ENCODE measurements around the gene LRRC8A.

The LRRC8A gene

DNA sequence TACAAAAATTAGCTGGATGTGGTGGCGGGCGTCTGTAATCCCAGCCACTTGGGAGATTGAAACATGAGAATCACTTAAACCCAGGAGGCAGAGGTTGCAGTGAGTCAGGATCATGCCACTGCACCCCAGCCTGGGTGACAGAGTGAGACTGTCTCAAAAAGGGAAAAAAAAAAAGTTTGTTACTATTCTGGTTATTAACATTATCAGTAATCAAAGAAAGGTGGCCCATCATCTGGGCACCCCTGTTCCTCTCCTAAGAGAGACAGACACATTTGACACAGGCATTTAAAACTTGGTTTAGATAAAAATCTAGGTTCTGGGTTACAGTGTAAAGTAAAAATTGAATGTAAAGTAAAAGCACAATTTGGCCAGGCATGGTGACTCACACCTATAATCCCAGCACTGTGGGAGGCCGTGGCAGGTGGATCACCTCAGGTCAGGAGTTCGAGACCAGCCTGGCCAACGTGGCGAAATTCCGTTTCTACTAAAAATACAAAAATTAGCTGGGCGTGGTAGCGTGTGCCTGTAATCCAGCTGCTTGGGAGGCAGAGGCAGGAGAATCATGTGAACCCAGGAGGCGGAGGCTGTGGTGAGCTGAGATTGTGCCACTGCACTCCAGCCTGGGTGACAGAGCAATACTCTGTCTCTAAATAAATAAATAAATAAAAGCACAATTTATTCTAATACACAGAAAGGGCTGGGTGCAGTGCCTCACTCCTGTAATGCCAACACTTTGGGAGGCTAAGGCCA lies 22.1 kb downstream of the LRRC8A start:
- Histone ChIP-seq H3K36me3 (ENCODE audit: control insufficient read depth, insufficient read depth, low read length) (no peaks in the 10 kb centered on the region), H3K9me3 (ENCODE audit: control insufficient read depth, low read length) (no peaks in the 10 kb centered on the region), H3K27ac (no peak overlapping the region), H3K9ac (no peak overlapping the region), H3K79me2 (peaks cover 3% of the 10 kb centered on the region), H3K27me3 (ENCODE audit: control insufficient read depth, insufficient read depth, low read length) (no peaks in the 10 kb centered on the region), H3K4me2 (ENCODE audit: low read length) (no peak overlapping the region), H3K4me3 (ENCODE audit: low read depth, low read length) (no peak overlapping the region), H3K4me1 (no peaks in the 10 kb centered on the region), H2AFZ (no peak overlapping the region)
- TF ChIP-seq, protein P1, sequence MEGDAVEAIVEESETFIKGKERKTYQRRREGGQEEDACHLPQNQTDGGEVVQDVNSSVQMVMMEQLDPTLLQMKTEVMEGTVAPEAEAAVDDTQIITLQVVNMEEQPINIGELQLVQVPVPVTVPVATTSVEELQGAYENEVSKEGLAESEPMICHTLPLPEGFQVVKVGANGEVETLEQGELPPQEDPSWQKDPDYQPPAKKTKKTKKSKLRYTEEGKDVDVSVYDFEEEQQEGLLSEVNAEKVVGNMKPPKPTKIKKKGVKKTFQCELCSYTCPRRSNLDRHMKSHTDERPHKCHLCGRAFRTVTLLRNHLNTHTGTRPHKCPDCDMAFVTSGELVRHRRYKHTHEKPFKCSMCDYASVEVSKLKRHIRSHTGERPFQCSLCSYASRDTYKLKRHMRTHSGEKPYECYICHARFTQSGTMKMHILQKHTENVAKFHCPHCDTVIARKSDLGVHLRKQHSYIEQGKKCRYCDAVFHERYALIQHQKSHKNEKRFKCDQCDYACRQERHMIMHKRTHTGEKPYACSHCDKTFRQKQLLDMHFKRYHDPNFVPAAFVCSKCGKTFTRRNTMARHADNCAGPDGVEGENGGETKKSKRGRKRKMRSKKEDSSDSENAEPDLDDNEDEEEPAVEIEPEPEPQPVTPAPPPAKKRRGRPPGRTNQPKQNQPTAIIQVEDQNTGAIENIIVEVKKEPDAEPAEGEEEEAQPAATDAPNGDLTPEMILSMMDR (IDR thresholded peaks at IDR 0.05) = no peak

DNA sequence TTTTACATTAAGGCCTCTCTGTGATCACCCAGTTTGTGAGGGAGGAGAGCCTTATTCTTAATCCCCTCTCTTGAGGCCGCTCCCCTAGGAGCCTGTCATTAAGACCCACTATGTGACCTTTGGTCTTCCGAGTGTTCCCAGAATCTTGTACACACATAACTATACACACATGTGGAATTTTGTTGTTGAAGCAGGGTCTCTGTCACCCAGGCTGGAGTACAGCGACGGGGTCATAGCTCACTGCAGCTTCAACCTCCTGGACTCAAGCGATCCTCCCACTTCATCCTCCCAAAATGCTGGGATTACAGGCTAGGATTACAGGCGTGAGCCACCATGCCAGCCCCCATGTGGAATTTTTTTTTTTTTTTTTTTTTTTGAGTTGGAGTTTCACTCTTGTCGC lies 24.0 kb downstream of the LRRC8A start:
- H2AFZ ChIP-seq = no peak overlapping the region
- peaks cover 16% of the 10 kb centered on the region for H3K79me2 ChIP-seq
- no peaks in the 10 kb centered on the region for H3K36me3 ChIP-seq (ENCODE audit: control insufficient read depth, insufficient read depth, low read length)
- TF ChIP-seq, protein P1 (IDR thresholded peaks at IDR 0.05) = no peak
- H3K9me3 ChIP-seq (ENCODE audit: control insufficient read depth, low read length) = no peaks in the 10 kb centered on the region
- no peak overlapping the region for H3K27ac ChIP-seq
- no peaks in the 10 kb centered on the region for H3K4me1 ChIP-seq
- H3K27me3 ChIP-seq (ENCODE audit: control insufficient read depth, insufficient read depth, low read length) = no peaks in the 10 kb centered on the region
- H3K4me3 ChIP-seq (ENCODE audit: low read depth, low read length) = no peak overlapping the region
- no peak overlapping the region for H3K9ac ChIP-seq
- no peak overlapping the region for H3K4me2 ChIP-seq (ENCODE audit: low read length)

DNA sequence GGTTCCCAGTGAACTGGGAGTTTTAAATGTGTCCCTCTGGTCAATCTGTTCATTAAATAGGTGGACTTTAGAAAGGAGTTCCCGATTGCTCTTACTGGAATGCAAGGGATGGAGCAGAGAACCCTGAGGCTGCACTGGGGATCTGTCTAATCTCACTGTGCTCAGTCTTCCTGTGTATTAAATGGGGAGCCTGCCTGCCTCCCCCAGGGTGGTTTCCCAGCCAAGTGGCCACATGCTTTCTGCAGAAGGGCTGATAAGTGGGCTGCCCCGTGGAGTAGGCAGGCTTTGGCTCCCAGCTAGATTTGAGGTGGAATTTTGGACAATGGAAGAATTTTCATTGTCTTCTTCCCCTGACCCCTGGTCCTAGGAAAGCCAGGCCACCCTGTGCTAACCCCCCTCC lies 24.8 kb downstream of the LRRC8A start:
- Histone ChIP-seq H3K79me2 (peaks cover 16% of the 10 kb centered on the region), H3K4me1 (no peaks in the 10 kb centered on the region), H3K4me3 (ENCODE audit: low read depth, low read length) (no peak overlapping the region), H3K27me3 (ENCODE audit: control insufficient read depth, insufficient read depth, low read length) (no peaks in the 10 kb centered on the region), H2AFZ (no peak overlapping the region), H3K36me3 (ENCODE audit: control insufficient read depth, insufficient read depth, low read length) (no peaks in the 10 kb centered on the region), H3K27ac (no peak overlapping the region), H3K9ac (no peak overlapping the region), H3K4me2 (ENCODE audit: low read length) (no peak overlapping the region), H3K9me3 (ENCODE audit: control insufficient read depth, low read length) (no peaks in the 10 kb centered on the region)
- TF ChIP-seq, protein P1 (IDR thresholded peaks at IDR 0.05) = no peak

DNA sequence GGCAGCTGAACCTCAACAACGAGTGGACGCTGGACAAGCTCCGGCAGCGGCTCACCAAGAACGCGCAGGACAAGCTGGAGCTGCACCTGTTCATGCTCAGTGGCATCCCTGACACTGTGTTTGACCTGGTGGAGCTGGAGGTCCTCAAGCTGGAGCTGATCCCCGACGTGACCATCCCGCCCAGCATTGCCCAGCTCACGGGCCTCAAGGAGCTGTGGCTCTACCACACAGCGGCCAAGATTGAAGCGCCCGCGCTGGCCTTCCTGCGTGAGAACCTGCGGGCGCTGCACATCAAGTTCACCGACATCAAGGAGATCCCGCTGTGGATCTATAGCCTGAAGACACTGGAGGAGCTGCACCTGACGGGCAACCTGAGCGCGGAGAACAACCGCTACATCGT lies 26.4 kb downstream of the LRRC8A start:
- Histone ChIP-seq H3K4me2 (ENCODE audit: low read length) (no peak overlapping the region), H3K79me2 (peaks cover 16% of the 10 kb centered on the region), H3K4me1 (no peaks in the 10 kb centered on the region), H3K4me3 (ENCODE audit: low read depth, low read length) (no peak overlapping the region), H3K27me3 (ENCODE audit: control insufficient read depth, insufficient read depth, low read length) (no peaks in the 10 kb centered on the region), H2AFZ (no peak overlapping the region), H3K9ac (no peak overlapping the region), H3K36me3 (ENCODE audit: control insufficient read depth, insufficient read depth, low read length) (no peaks in the 10 kb centered on the region), H3K9me3 (ENCODE audit: control insufficient read depth, low read length) (no peaks in the 10 kb centered on the region), H3K27ac (no peak overlapping the region)
- TF ChIP-seq, protein P1 (IDR thresholded peaks at IDR 0.05) = no peak

DNA sequence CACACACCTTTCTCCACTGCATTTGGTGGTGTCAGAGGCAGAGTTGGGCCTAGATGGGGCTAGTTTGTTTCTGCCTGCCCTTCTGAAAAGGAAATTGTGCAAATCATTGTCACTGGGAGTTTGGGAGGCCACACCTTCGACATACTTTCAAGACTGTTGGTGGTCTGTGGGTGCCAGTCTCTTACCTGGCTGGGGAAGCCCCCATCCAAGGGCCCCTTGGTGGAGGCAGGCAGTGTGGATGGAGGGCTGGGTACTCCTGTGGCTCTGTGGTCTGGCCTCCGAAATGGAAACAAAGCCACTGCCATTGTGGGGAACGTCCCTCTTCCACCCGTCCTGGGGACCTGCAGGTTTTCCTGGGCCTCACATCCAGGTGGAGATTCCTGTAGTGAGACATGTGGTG lies 27.9 kb downstream of the LRRC8A start:
- no peak overlapping the region for H3K27ac ChIP-seq
- H3K36me3 ChIP-seq (ENCODE audit: control insufficient read depth, insufficient read depth, low read length) = no peaks in the 10 kb centered on the region
- no peak overlapping the region for H3K4me3 ChIP-seq (ENCODE audit: low read depth, low read length)
- TF ChIP-seq, protein P1 (IDR thresholded peaks at IDR 0.05) = no peak
- H3K4me1 ChIP-seq = no peaks in the 10 kb centered on the region
- no peaks in the 10 kb centered on the region for H3K27me3 ChIP-seq (ENCODE audit: control insufficient read depth, insufficient read depth, low read length)
- H3K9me3 ChIP-seq (ENCODE audit: control insufficient read depth, low read length) = no peaks in the 10 kb centered on the region
- H2AFZ ChIP-seq = no peak overlapping the region
- no peak overlapping the region for H3K9ac ChIP-seq
- no peak overlapping the region for H3K4me2 ChIP-seq (ENCODE audit: low read length)
- peaks cover 16% of the 10 kb centered on the region for H3K79me2 ChIP-seq

Measured in parathyroid adenoma (tissue), 2 donors.